Nucleus accumbens (tissue), 56 donors: ENCODE measurements around the gene HTR1E.
"Not testable (repeated sequence)": the region's sequence is repeated elsewhere in the genome, so short reads cannot be mapped to it uniquely, and the experiment has no call there.

Experiments used
- DNase-seq, 56 donors: peaks; one replicate each; lab custom pipeline; 2025; lab: John Stamatoyannopoulos, UW

The HTR1E gene

GRCh38 chr6:86937219-86938079 is at the start of gene HTR1E:
TSS of gene HTR1E (plus strand) at chr6:86937528. CDS start at chr6:87015335, 77,807 bp downstream.
- DNase-seq: peak in 42 of 56 donors; percentile 3 to 72 (median 46)

GRCh38 chr6:86888301-86888700 is 49.0 kb upstream of the HTR1E start:
- DNase-seq: no peak

DNA sequence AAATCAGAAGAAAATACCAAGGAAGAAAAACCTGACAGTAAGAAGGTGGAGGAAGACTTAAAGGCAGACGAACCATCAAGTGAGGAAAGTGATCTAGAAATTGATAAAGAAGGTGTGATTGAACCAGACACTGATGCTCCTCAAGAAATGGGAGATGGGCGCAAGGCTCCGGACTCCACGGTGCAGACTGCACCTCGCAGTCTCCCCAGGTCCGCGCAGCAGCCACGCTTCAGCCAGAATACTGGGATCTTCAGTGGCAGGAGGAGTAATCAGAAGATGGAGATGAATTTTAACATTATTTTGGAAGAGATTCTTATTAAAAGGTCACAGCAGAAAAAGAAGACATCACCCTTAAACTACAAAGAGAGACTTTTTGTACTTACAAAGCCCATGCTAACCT is 40.1 kb upstream of the HTR1E start:
- not testable (repeated sequence) for DNase-seq

DNA sequence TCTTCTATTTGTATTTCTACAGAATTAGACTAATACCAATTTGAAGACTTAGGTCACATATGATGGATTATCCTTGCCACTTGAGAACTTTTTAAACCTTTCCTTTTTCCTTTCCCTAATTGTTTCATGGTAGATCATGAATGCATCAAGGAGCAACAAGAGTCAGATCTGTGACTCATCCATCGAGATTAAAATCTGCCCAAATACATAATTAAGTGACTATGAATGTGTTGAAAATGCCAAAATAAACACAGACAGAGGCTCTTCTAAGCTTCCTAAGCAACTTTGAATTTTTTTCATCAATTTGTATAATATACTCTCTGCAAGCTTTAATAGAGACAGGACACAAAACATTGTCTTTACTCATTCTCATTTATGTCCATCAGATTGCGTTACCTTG is 23.5 kb upstream of the HTR1E start:
- no peak for DNase-seq

DNA sequence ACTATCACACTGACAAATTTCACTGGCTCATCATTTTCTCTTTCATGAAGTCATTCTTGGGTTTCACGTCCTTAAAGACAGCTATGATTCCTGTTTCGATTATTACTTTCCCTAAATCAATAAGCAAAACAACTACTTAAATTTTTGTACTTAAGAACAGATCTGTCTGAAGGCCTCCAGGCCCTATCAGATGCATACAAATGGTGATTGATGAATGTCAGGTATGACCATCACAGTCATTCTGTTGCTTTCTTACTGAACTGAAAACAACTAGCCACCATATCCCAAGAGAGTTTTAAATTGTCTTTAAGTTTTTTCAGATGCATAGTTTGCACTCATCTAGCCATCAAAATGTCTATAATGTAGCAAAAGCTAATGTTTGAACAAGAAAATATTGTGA is 20.9 kb upstream of the HTR1E start:
- no peak for DNase-seq

DNA sequence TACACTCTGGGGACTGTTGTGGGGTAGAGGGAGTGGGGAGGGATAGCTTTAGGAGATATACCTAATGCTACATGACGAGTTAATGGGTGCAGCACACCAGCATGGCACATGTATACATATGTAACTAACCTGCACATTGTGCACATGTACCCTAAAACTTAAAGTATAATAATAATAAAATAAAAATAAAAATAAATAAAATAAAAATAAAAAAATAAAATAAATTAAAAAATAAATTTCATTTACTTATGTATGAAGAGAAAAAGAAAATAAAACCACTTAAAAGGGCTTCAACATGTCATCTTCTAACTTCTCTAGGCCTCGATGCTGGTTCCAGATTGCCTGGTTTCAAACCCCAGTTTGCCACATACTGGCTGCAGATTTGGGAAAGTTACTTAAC is 10.2 kb upstream of the HTR1E start:
- not testable (repeated sequence) for DNase-seq

GRCh38 chr6:86927859-86928258 is 9.5 kb upstream of the HTR1E start:
- DNase-seq: not testable (repeated sequence)

- DNase-seq: no peak
Measured at GRCh38 chr6:86934365-86934764, 3.0 kb upstream of the HTR1E start.

GRCh38 chr6:86936834-86937218 is 502 bp upstream of the HTR1E start:
- peak in 4 of 56 donors; percentile 2 to 52 (median 38) for DNase-seq

GRCh38 chr6:86938814-86939213 is 1.5 kb downstream of the HTR1E start:
- DNase-seq: peak in 2 of 56 donors; percentile 4 to 42

- DNase-seq: no peak
Measured at GRCh38 chr6:86941461-86941860, 4.1 kb downstream of the HTR1E start.

DNA sequence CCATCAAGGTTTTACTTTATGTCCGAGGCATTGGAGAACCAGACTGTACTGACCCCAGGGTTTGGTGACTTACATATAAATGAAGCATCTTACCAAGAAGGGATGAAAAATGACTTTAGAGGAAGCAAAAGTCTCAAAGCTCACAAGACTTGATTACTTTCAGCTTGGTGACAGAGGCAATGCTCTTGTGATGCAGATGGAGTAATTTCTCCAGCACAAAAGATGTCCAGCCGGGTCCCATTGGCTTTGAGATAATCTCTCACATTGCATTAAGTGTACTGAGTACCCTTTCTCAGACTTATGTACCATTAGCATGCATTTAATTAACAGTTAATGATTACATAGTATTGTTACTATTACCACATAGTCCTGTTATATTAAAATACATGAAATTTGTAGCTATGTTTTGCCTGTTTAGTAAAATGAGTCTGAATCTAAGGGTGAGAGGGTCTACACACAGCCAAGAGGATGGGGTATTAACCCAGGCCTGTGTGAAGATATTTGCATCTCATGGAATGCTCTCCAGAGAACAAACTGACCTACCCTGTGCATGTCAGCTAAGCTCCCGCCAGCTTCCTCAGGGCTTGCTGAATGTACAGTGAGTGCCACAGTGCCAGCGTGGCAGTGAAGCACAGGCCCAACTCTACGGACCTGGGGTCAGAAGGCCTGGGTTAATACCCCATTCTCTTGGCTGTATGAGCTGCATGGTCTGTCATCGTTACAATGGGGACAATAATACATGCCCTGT is 5.6 kb downstream of the HTR1E start:
- DNase-seq: no peak

DNA sequence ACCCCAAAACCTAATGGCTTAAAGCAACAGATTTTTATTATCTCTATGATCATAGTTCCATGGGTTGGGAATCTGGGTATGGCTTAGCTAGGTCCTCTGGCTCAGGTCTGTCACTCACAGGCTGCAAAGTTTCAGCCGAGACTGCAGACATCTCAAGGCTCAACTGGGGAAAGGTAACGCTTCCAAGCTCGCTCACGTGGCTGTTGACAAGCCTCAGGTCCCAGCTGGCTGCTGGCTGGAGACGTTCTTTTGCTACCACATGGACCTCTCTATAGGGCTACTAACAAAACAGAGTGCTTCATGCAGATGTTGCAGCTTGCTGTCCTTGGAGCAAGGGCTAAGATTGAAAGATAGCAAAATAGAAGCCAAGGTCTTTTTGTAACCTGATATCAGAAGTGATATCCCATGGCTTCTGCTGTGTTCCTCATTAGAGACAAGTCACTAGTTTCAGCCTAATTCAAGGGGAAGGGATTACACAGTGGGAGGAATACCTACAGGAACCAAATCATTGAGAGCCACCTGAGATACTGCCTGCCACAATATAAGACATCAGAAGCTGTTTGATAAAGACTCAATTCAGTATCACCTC is 6.6 kb downstream of the HTR1E start:
- no peak for DNase-seq

DNA sequence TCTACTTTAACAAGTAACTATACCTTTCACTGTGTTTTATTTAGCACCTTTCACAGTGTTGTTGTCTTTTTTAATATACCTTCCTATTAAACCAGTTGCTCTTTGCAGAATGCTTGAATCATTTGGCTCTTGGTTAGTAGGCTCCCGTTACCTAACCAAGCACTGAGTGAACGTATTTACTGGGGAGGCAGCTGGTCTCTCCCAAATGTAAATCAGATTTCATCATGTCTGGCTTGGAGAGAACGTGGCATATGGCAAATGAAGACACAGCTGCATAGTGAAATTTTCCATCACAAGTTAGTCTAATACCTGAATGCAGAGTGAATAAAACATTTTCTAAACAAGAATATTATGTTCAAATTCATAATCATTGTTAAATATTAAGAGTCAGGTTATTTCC is 12.4 kb downstream of the HTR1E start:
- DNase-seq: no peak

GRCh38 chr6:86952991-86953390 is 15.7 kb downstream of the HTR1E start:
- DNase-seq: no peak

- no peak for DNase-seq
Measured at GRCh38 chr6:86959656-86960055, 22.3 kb downstream of the HTR1E start.

- DNase-seq: peak in 10 of 56 donors; percentile 5 to 51 (median 27)
Measured at GRCh38 chr6:86961455-86962200, 24.3 kb downstream of the HTR1E start.

DNA sequence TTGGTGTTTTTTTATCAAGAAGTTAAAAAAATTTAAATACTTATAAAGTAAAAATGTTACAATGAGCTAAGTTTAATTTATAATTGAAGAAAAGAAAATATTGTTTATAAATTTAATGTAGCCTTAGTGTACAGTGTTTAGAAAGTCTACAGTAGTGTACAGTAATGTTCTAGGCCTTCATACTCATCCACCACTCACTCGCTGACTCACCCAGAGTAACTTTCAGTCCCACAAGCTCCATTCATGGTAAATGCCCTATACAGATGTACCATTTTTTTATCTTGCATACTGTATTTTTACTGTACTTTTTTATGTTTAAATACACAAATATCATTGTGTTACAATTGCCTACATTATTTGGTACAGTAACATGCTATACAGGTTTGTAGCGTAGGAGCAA is 26.0 kb downstream of the HTR1E start:
- DNase-seq: no peak

- DNase-seq: no peak
Measured at GRCh38 chr6:86964029-86964579, 26.8 kb downstream of the HTR1E start.

DNA sequence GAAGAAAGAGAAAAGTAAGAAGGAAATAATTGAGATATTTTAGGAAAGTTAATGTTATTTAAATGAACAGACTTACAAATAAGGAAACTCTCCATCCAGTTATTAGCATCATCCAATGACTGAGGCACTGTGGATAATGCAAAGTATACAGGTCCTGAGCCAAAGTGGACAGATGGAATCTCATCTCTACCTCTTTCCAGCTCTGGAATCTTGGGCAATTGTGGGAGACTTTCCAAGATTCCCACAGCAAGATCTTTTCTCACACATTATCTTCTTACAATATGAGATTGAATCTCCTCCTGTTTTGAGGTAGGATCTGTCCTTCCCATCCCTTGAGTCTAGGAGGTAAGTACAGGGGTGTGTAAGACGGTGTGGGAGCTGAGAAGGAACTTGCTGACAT is 28.9 kb downstream of the HTR1E start:
- DNase-seq: no peak
